Cardiac fibroblast (primary cell): Measurements from ENCODE around the gene GRB14.

Source experiments
- DNase-seq, 2 donors: peaks; one replicate each; pipeline versions ENCODE4 v3.0.0 to v3.0.0-alpha.2; 2010; ENCODE audit warnings: low read depth in 2 of 2
- H3K4me3 ChIP-seq, 2 donors: replicated peaks in 1 of 2; 1 replicate in 1 of 2; 2 replicates in 1 of 2; pipeline ENCODE4 v1.5.1; 2011; ENCODE audit warnings: low read depth in 2 of 2, low read length in 2 of 2, mild to moderate bottlenecking in 2 of 2, moderate library complexity in 1 of 2
- CTCF ChIP-seq: IDR thresholded peaks from one replicate; pipeline ENCODE4 v1.5.1; 2011; ENCODE audit warnings: low read depth, mild to moderate bottlenecking, low read length, inconsistent platforms

The GRB14 gene

DNA sequence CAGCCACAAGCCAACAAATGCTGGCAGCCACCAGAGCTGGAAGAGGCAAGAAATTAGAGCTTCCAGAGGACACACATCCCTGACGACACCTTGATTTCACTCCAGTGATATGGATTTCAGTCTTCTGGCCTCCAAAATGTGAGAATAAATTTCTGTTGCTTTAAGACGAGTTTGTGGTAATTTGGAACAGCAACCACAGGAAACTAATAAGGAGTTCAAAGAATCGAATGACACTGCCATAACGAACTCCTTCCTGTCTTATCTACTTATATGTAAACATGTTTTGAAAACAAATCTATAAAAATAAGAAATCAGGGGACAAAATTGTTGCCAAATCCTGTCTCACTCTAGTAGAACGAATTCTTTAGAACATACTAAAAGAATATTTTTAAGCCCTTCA, 75.8 kb downstream of the GRB14 start:
- H3K4me3 ChIP-seq: no peak overlapping the region
- no peak for TF ChIP-seq CTCF
- DNase-seq: no peak

- DNase-seq: peak; percentile 57 to 74
- no peak for TF ChIP-seq CTCF
- no peak overlapping the region for H3K4me3 ChIP-seq
Observed at GRCh38 chr2:164542581-164543021, 78.7 kb downstream of the GRB14 start.

GRCh38 chr2:164538240-164538866, 82.9 kb downstream of the GRB14 start:
- peak; percentile 58 to 69 for DNase-seq
- H3K4me3 ChIP-seq: no peak overlapping the region
- TF ChIP-seq CTCF: peak; percentile 76

DNA sequence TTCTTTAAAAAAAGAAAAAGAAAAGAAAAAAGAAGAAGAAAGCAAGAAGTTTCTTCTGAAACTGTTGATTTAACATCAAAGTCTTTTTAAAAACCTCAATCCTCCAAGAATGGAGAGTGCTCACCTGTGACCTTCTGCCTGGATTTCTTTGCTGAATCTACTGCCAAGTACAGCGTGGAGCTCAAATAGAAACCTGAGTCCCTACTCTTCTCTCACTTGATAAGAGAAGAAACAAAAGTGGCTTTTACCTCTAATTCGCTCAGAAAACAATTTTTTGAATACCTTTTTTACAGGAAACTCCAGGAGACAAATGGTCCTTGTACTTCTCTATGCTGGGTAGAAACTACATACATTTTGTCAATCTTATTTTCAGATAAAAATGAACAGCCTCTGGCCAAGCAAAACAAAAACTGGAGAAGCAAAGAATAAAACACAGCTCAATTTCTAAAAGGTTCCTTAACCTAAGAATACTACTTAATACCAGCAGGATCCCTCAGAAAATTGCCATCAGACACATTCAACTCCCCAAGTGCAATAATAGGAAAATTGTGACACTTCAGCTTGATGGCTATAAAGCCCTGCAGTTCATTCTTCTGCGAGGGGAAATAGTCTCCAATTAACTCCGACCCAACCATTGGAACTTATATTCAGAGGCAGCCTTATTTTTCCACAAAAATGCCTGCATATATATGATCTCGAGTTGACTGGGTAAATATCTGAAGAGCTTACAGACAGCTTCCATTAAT, 85.8 kb downstream of the GRB14 start:
- no peak for TF ChIP-seq CTCF
- no peak overlapping the region for H3K4me3 ChIP-seq
- no peak for DNase-seq

GRCh38 chr2:164530464-164530863, 90.8 kb downstream of the GRB14 start:
- no peak for DNase-seq
- TF ChIP-seq CTCF: no peak
- H3K4me3 ChIP-seq: no peak overlapping the region

- no peak overlapping the region for H3K4me3 ChIP-seq
- no peak for TF ChIP-seq CTCF
- DNase-seq: no peak
Observed at GRCh38 chr2:164523726-164524125, 97.6 kb downstream of the GRB14 start.
